LNCaP clone FGC (cell line): ENCODE measurements around the gene DENND11.

Source experiments
- DNase-seq: peaks from one replicate; pipeline ENCODE4 v3.0.0-alpha.2; 2011; ENCODE audit warnings: low read depth
- H3K4me3 ChIP-seq: 2 replicates; pipeline ENCODE4 v1.5.1; 2011; ENCODE audit warnings: mild to moderate bottlenecking, low read depth, low read length, control low read depth
- CTCF ChIP-seq: IDR thresholded peaks from 2 replicates; pipeline ENCODE4 v1.5.1; 2012; ENCODE audit warnings: mild to moderate bottlenecking; ENCODE audit not compliant: control insufficient read depth, insufficient read depth; ENCODE audit errors: extremely low read depth

Gene DENND11

DNA sequence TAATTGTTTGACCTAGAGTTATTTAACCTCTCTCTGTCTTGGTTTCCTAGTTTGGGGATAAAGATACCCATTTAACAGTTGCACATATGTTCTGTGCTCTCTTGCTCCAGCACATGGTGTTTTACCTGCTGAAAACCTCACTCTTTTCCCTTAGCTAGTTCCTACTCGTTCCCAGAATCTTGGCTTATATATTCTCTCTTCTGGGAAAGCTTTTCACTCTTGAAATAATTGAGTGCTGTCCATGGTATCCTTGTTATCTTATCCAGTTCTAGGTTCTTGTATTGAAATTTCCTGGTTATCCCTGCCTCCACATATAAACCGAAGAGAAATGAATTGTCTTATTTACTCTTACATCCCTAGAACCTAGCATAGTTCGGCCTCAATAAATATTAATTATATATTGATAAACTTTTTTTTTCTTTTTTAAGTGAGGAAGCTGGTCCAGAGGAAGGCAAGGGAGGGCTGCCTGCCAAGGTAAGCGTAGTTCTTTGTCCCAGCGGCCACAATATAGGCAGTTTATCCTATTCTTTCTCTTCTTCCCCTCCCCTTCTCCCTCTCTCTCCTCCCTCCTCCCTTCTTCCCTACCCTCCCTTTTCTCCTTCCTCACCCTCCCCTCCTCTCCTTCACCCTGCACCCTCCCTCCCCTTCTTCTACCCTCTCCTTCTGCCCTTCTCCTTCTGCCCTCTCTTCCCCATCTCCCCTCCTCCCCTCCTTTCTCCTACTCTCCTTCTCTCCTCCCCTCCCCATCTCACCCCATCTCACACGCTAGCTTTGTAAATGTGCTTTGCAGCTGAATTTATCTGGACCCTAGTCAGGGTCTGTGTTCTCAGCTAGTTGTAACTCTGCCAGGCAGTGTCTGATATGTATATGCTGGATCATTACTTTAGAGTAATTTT is 14.1 kb upstream of the DENND11 start:
- no peak for DNase-seq
- no peak overlapping the region for H3K4me3 ChIP-seq
- no peak for TF ChIP-seq CTCF

DNA sequence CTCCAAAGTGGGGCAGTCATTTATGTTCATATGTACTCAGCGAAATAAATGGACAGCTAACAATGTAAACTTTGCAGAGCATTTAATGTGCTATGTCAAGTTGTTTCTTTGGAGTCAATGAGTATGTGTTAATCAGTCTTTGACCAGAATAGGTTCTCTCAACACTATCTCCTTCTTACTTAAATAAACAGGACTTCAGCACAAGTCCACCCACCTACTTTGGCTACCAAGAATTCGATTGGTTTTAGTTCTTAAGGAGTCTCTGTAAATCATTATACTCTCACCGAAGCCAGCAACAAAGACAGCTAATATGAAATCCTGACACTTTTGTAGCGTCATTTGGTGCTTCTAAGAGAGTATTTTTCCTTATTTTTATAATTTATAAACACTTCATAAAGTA is 13.1 kb upstream of the DENND11 start:
- no peak for TF ChIP-seq CTCF
- no peak overlapping the region for H3K4me3 ChIP-seq
- DNase-seq = no peak

DNA sequence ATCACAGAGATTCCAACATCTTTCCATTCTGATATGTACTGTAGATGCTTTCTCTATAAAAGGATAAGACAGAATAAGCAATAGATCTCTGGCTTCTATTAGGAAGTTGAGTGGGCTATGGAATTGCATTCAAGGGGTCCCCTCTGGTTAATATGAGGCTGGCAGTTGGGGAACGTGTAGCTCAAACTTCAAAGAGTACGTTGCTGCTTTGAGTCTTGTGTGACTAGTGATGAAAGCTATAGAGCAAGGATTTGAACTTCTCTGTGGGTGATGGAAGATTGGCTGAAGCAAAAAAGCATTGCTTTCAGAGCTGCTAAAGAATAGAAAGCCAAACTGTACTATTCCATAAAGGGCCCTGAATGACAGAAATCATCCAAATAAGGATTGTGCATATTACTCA is 12.6 kb upstream of the DENND11 start:
- no peak for TF ChIP-seq CTCF
- no peak overlapping the region for H3K4me3 ChIP-seq
- no peak for DNase-seq

GRCh38 chr7:141713890-141714289 is 11.9 kb upstream of the DENND11 start:
- TF ChIP-seq CTCF = no peak
- no peak for DNase-seq
- H3K4me3 ChIP-seq = no peak overlapping the region

- no peak for TF ChIP-seq CTCF
- DNase-seq = no peak
Observed at GRCh38 chr7:141712603-141713255, 10.8 kb upstream of the DENND11 start.

DNA sequence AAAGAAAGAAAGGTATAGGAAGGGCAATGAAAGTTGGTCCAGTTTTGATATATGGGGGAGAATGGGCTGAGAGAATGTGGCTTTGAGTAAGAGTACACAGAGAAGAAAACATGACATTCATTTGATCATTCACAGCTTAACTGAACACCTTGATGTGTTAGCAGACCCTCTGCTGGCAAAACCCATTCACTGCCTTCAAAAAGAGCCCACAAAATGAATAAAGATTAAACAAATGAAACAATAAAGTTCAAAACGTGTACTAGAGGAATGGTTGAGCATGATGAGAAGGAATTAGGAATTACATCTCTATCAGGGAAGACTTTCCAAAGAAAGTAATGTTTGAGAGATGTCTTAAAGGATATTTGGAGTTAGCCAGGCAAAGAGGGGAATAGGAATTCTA is 8.3 kb upstream of the DENND11 start:
- TF ChIP-seq CTCF = no peak
- H3K4me3 ChIP-seq = no peak overlapping the region
- no peak for DNase-seq

More at GRCh38 chr7:141712603-141713255, 10.8 kb upstream of the DENND11 start:
- H3K4me3 ChIP-seq = no peak overlapping the region
